ENCODE data around the gene SPOUT1. TPM values are rescaled to one million over a fixed set of nuclear protein-coding genes. Genes with fewer than 3 reads are reported as not detected.

The SPOUT1 gene
- total and polyA plus RNA-seq, 2 of the 13 experiments (the other 11 are each of a cell fraction or from before 2014, with no cell fraction given): 39.0 to 45.8 TPM

DNA sequence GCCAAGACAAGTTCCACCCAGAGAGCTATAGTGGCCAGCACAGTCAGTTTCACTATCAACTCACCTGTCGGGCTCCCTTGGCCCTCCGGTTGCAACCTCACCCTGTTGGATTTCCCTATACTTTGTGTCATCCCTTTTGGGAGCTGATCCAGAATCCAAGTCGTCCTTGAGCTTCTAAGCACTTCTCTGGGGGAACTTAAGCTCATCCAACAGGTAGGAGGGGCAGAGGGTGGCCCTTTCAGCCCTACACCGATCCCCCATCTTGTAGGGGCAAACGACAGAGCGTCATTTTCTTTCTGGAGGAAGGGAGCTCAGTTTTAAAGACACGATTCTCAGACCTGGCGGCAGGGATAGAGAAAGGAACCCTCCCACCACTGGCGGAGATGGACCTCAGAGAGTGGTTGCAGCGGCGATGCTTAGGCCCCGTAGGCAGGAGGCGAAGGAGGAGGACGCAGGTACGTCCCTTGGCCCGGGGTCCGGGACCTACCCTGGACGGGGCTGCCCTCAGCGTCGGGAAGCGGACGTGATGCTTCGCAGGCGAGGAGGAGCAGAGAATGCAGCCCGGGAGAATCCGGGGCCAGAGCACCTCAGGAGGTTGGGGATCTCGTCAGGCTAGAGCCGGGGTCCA, 58.4 kb downstream of the SPOUT1 start (continued):
- TF ChIP-seq ZNF260 (CRISPR knock-in tag; IDR thresholded peaks at IDR 0.05; ENCODE audit: borderline replicate concordance, low read depth): 0 out of 2 replicates have a peak, but pooled peaks have one; percentile 1
- TF ChIP-seq, protein P1, sequence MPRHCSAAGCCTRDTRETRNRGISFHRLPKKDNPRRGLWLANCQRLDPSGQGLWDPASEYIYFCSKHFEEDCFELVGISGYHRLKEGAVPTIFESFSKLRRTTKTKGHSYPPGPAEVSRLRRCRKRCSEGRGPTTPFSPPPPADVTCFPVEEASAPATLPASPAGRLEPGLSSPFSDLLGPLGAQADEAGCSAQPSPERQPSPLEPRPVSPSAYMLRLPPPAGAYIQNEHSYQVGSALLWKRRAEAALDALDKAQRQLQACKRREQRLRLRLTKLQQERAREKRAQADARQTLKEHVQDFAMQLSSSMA (CRISPR knock-in tag; IDR thresholded peaks at IDR 0.05): peak; percentile 37; the same call in 1 of the 2 replicates
- peak; percentile 40; the same call in 1 of the 2 replicates for TF ChIP-seq TBX2 (CRISPR knock-in tag; IDR thresholded peaks at IDR 0.05; ENCODE audit: borderline replicate concordance)
- TF ChIP-seq NFKB2 (CRISPR knock-in tag; IDR thresholded peaks at IDR 0.05; ENCODE audit: borderline replicate concordance): 0 out of 2 replicates have a peak, but pooled peaks have one; percentile 3
- TF ChIP-seq ZNF713 (CRISPR knock-in tag; IDR thresholded peaks at IDR 0.05): no peak
- 0 out of 2 replicates have a peak, but pooled peaks have one; percentile 14 for TF ChIP-seq JUND (CRISPR knock-in tag; IDR thresholded peaks at IDR 0.05)

DNA sequence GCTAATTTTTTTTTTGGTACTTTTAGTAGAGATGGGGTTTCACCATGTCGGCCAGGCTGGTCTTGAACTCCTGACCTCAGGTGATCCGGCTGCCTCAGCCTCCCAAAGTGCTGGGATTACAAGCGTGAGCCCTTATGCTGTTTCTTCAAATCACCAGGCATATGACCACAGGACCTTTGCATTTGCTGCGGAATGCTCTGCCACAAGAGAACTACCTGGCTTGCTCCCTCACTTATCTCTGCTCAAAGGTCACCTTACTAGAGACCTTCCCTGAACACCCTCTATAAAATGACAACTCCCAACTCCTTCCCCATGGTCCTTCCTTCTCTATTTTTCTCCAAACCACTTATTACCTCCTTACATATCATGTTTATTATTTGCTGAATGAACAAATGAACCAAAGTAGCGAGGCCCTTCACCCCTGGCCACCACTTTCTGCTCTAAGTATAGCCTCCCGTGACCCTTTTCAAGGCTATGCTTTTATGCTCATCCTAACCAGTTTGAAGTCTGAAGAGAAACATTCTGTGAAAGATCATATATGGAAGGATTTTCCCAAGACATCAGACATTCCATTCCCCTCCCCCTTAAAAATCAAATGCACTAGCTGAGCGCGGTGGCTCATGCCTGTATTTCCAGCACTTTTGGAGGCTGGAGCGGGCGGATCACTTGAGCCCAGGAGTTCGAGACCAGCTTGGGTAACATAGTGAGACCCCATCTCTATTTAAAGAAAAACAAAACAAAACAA, 59.1 kb downstream of the SPOUT1 start:
- peaks cover 16% of the 10 kb centered on the region for H3K79me2 ChIP-seq (ENCODE audit: insufficient read depth, low read length)
- in situ Hi-C loops (cut with HindIII; ENCODE audit: extremely low pct_ligation_motif_present, low pct_unique_long_range_greater_than_20kb) (no loop called here), intact Hi-C loops (cut with micrococcal nuclease; ENCODE audit: unreplicated experiment) (loop anchor here (2.0 kb wide), 1 partner anchor 38 kb away; no protein-coding TSS in a partner anchor)
- H3K9me3 ChIP-seq (ENCODE audit: low read length): no peaks in the 10 kb centered on the region
- DNase-seq (ENCODE audit: low spot score) (no peak), ATAC-seq (no peak), FAIRE-seq (peak; percentile 8)
- 0 out of 2 replicates have a peak, but pooled peaks have one; percentile 15 for TF ChIP-seq RCOR2 (CRISPR knock-in tag; IDR thresholded peaks at IDR 0.05)
- no peak for TF ChIP-seq PCBP2 (optimal IDR thresholded peaks at IDR 0.05; ENCODE audit: low read depth, low read length, poor library complexity, severe bottlenecking)
- TF ChIP-seq HDAC1 (CRISPR knock-in tag; IDR thresholded peaks at IDR 0.05): 0 out of 2 replicates have a peak, but pooled peaks have one; percentile 32
- peak; percentile 95 for TF ChIP-seq ZMYM3 (CRISPR knock-in tag; IDR thresholded peaks at IDR 0.05)
- POLR2A ChIA-PET: interaction anchor here (0.9 to 1.6 kb wide), 6 partner anchors 8 to 135 kb away, joined by 3 to 7 read pairs (median 6); partner anchors contain the start of genes ENDOG, SPOUT1 and ZDHHC12
- peaks cover 26% of the 10 kb centered on the region for H3K4me1 ChIP-seq (ENCODE audit: insufficient read depth, low read length)
- H3K27ac ChIP-seq (ENCODE audit: extremely low read length, insufficient read depth, low read length): peak overlapping the region; percentile 68
- H3K36me3 ChIP-seq (replicated peaks in 1 of 2; ENCODE audit: control insufficient read depth in 1 of 2, insufficient read depth in 2 of 2, low read length in 2 of 2): no peaks in the 10 kb centered on the region
- 44% methylated on average over 11 of the region's 11 CpGs for WGBS (ENCODE audit: low lambda C conversion rate)
- peak overlapping the region; percentile 87 for H3K4me2 ChIP-seq (ENCODE audit: low read depth, low read length)
- H4K20me1 ChIP-seq (ENCODE audit: insufficient read depth, low read length): no peaks in the 10 kb centered on the region
- no peak overlapping the region for H2AFZ ChIP-seq (ENCODE audit: low read length)
- CTCF ChIA-PET (ENCODE audit: low intra/inter-chr PET ratio, low total read pairs): no interaction called here
- peak overlapping the region; percentile 79 for H3K9ac ChIP-seq (ENCODE audit: insufficient read depth, low read depth, low read length)
- peak overlapping the region; percentile 80 to 99 (median 96) for H3K4me3 ChIP-seq (replicated peaks in 1 of 3; ENCODE audit: insufficient read depth in 1 of 3, low read depth in 2 of 3, low read length in 3 of 3)
- no peaks in the 10 kb centered on the region; a peak in 1 of 5 replicates for H3K27me3 ChIP-seq (ENCODE audit: control insufficient read depth in 1 of 2, insufficient read depth in 2 of 2, low read length in 2 of 2)
- TSS peak; percentile 55 for BruUV-seq (replicated peaks)

Other genes with a start within 250 kb of the SPOUT1 start
- 31.1 and 40.2 TPM in 2 replicates for gene DYNC2I2, start 172.9 kb downstream of the SPOUT1 start, total RNA-seq (2016; rRNA removed; fragmentation: Illumina TruSeq; extraction: Trizol)
- 12.5 and 13.7 TPM in 2 replicates for gene DYNC2I2, start 172.9 kb downstream of the SPOUT1 start, polyA plus RNA-seq (2011; rRNA removed)
- 611 and 724 TPM in 2 replicates for gene SET, start 140.6 kb downstream of the SPOUT1 start, total RNA-seq (2016; rRNA removed; fragmentation: Illumina TruSeq; extraction: Trizol)
- gene SET, start 140.6 kb downstream of the SPOUT1 start, polyA plus RNA-seq (2011; rRNA removed): 72.8 and 94.2 TPM in 2 replicates
- gene PKN3, start 127.3 kb downstream of the SPOUT1 start, total RNA-seq (2016; rRNA removed; fragmentation: Illumina TruSeq; extraction: Trizol): 8.3 and 13.2 TPM in 2 replicates
- 9.2 and 10.5 TPM in 2 replicates for gene PKN3, start 127.3 kb downstream of the SPOUT1 start, polyA plus RNA-seq (2011; rRNA removed)
- 18.3 and 28.0 TPM in 2 replicates for gene ZDHHC12, start 105.7 kb downstream of the SPOUT1 start, total RNA-seq (2016; rRNA removed; fragmentation: Illumina TruSeq; extraction: Trizol)
- gene ZDHHC12, start 105.7 kb downstream of the SPOUT1 start, polyA plus RNA-seq (2011; rRNA removed): 25.4 and 29.8 TPM in 2 replicates
- gene ZER1, start 57.9 kb downstream of the SPOUT1 start, total RNA-seq (2016; rRNA removed; fragmentation: Illumina TruSeq; extraction: Trizol): 7.7 and 9.1 TPM in 2 replicates
- 40.0 and 43.9 TPM in 2 replicates for gene ZER1, start 57.9 kb downstream of the SPOUT1 start, polyA plus RNA-seq (2011; rRNA removed)
- 17.9 and 18.4 TPM in 2 replicates for gene TBC1D13, start 42.5 kb downstream of the SPOUT1 start, total RNA-seq (2016; rRNA removed; fragmentation: Illumina TruSeq; extraction: Trizol)
- gene TBC1D13, start 42.5 kb downstream of the SPOUT1 start, polyA plus RNA-seq (2011; rRNA removed): 18.6 and 19.7 TPM in 2 replicates
- 26.3 and 28.7 TPM in 2 replicates for gene ENDOG, start 11.3 kb downstream of the SPOUT1 start, total RNA-seq (2016; rRNA removed; fragmentation: Illumina TruSeq; extraction: Trizol)
- 28.8 and 31.5 TPM in 2 replicates for gene ENDOG, start 11.3 kb downstream of the SPOUT1 start, polyA plus RNA-seq (2011; rRNA removed)
- gene KYAT1, start 52.2 kb upstream of the SPOUT1 start, total RNA-seq (2016; rRNA removed; fragmentation: Illumina TruSeq; extraction: Trizol): 5.6 and 9.2 TPM in 2 replicates
- 46.5 and 58.4 TPM in 2 replicates for gene KYAT1, start 52.2 kb upstream of the SPOUT1 start, polyA plus RNA-seq (2011; rRNA removed)
- 10.0 and 16.1 TPM in 2 replicates for gene LRRC8A, start 52.3 kb upstream of the SPOUT1 start, total RNA-seq (2016; rRNA removed; fragmentation: Illumina TruSeq; extraction: Trizol)
- gene LRRC8A, start 52.3 kb upstream of the SPOUT1 start, polyA plus RNA-seq (2011; rRNA removed): 40.6 and 44.8 TPM in 2 replicates
- gene PHYHD1, start 91.2 kb upstream of the SPOUT1 start, total RNA-seq (2016; rRNA removed; fragmentation: Illumina TruSeq; extraction: Trizol): 10.6 and 12.3 TPM in 2 replicates
- gene PHYHD1, start 91.2 kb upstream of the SPOUT1 start, polyA plus RNA-seq (2011; rRNA removed): 19.6 and 25.3 TPM in 2 replicates
- 10.3 and 18.7 TPM in 2 replicates for gene DOLK, start 117.8 kb upstream of the SPOUT1 start, total RNA-seq (2016; rRNA removed; fragmentation: Illumina TruSeq; extraction: Trizol)
- 15.4 and 19.2 TPM in 2 replicates for gene DOLK, start 117.8 kb upstream of the SPOUT1 start, polyA plus RNA-seq (2011; rRNA removed)
- gene NUP188, start 117.9 kb upstream of the SPOUT1 start, total RNA-seq (2016; rRNA removed; fragmentation: Illumina TruSeq; extraction: Trizol): 38.5 and 54.1 TPM in 2 replicates
- gene NUP188, start 117.9 kb upstream of the SPOUT1 start, polyA plus RNA-seq (2011; rRNA removed): 28.0 and 31.5 TPM in 2 replicates
- gene SH3GLB2, start 198.5 kb upstream of the SPOUT1 start, total RNA-seq (2016; rRNA removed; fragmentation: Illumina TruSeq; extraction: Trizol): 10.5 and 24.0 TPM in 2 replicates
- gene SH3GLB2, start 198.5 kb upstream of the SPOUT1 start, polyA plus RNA-seq (2011; rRNA removed): 40.6 and 68.0 TPM in 2 replicates
- gene MIGA2, start 206.8 kb upstream of the SPOUT1 start, total RNA-seq (2016; rRNA removed; fragmentation: Illumina TruSeq; extraction: Trizol): 8.9 and 17.1 TPM in 2 replicates
- gene MIGA2, start 206.8 kb upstream of the SPOUT1 start, polyA plus RNA-seq (2011; rRNA removed): 10.8 and 12.2 TPM in 2 replicates